ENCODE measurements around the gene CASZ1. TPM values are rescaled to one million over a fixed set of nuclear protein-coding genes. Genes with fewer than 3 reads are reported as not detected.

The CASZ1 gene
- total RNA-seq, 1 donor from 2014 or later, result 11.8 TPM

DNA sequence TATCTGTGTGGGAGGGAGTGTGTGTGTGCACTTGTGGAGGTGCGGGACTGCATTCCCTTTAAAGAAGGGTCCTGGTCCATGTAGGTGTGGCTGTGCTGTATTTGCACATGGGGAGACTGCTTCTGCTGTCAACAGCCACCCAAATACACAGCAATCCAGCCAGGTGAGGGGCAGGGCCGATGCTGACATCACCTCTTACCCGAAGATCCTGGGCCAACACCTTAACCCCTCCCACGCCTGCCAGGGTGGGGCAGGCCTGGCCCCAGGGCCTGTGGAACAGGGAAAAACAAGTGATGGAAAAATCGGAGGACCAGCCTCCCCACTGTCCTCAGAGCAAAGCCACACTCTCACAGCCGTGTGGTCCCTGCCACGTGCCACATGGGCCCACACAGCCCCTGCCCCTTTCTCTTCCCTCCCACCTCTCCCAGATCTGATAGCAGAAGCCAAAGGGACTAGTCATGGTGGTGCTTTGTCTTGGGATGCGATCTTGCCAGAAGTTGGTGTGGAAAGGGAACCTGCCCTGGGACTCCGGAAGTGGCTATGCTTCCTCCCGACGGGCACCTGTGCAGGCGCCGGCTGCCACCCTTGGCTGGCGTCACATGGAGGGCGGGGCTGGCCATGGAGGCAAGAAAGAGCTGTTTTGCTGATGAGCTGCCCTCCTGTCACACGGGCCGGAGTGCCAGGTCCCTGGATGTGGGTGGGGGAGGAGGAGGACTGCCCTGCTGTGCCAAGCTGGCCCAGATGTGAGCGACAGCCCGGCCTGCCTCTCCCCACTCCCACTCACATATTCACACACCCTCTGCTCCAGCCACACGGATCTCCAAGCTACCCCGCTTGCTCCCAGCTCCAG lies 7.8 kb upstream of the CASZ1 start:
- no peak for TF ChIP-seq CTCF (conservative IDR thresholded peaks at IDR 0.05; ENCODE audit: low read depth, low read length)
- no peak for DNase-seq (ENCODE audit: low read depth)
- no peak overlapping the region for H3K4me3 ChIP-seq (ENCODE audit: low read depth, low read length)

GRCh38 chr1:10802944-10803715 lies 6.7 kb upstream of the CASZ1 start:
- no peak overlapping the region for H3K4me3 ChIP-seq (ENCODE audit: low read depth, low read length)
- TF ChIP-seq CTCF (conservative IDR thresholded peaks at IDR 0.05; ENCODE audit: low read depth, low read length), result no peak
- no peak for DNase-seq (ENCODE audit: low read depth)

- H3K4me3 ChIP-seq (ENCODE audit: low read depth, low read length), result no peak overlapping the region
- no peak for DNase-seq (ENCODE audit: low read depth)
- no peak for TF ChIP-seq CTCF (conservative IDR thresholded peaks at IDR 0.05; ENCODE audit: low read depth, low read length)
Observed at GRCh38 chr1:10800778-10801177, 4.3 kb upstream of the CASZ1 start.

- no peak overlapping the region for H3K4me3 ChIP-seq (ENCODE audit: low read depth, low read length)
- no peak for TF ChIP-seq CTCF (conservative IDR thresholded peaks at IDR 0.05; ENCODE audit: low read depth, low read length)
- DNase-seq (ENCODE audit: low read depth), result no peak
Observed at GRCh38 chr1:10799726-10800125, 3.3 kb upstream of the CASZ1 start.

DNA sequence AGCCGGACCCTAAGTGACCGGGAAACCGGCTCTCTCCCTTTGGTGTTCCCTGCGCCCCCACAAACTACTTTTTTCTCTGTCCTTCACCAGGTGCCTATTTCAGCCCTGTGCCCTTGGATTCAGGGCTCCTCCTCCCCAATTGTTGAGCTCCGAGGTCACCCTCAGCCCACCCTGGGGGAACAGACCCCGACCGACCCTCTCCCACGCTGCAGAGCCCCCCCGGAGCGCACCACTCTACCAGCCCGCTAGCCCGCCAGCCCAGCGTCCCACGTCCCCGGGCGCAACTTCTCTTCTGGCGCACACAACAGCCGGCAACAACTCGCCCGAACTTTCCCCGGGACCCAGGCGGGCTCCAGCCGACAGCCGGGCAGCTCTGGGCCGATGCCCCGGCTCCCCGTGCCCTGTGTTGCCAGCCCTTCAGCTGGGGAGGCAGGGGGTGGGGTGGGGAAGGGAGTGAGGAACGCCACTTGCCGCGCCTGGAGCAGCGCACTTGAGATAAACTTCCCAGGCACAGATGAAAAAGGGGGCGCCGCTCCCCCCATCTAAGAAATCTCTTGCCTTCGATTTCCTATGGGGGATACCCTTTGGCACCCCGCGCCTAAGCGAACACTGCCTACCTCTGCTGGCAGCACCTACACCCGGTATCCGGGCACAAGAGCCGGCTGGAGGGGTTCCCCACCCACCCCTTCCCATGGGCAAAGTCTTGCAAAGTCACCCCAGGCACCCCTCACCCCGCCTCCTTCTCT lies 997 bp downstream of the CASZ1 start:
- no peak for TF ChIP-seq CTCF (conservative IDR thresholded peaks at IDR 0.05; ENCODE audit: low read depth, low read length)
- H3K4me3 ChIP-seq (ENCODE audit: low read depth, low read length), result peak overlapping the region; percentile 62
- no peak for DNase-seq (ENCODE audit: low read depth)

GRCh38 chr1:10794724-10795275 lies 1.6 kb downstream of the CASZ1 start:
- TF ChIP-seq CTCF (conservative IDR thresholded peaks at IDR 0.05; ENCODE audit: low read depth, low read length), result no peak
- no peak for DNase-seq (ENCODE audit: low read depth)
- H3K4me3 ChIP-seq (ENCODE audit: low read depth, low read length), result peak overlapping the region; percentile 62

Measured in epithelial cell of proximal tubule (primary cell).